ENCODE measurements around the gene SCNN1G.

SCNN1G gene

GRCh38 chr16:23206986-23207385 lies 24.4 kb downstream of the SCNN1G start:
- H3K4me3 ChIP-seq (ENCODE audit: low read depth, low read length) = no peak overlapping the region
- in situ Hi-C loops (cut with HindIII; ENCODE audit: low sequenced_read_pairs) = no loop called here
- no peak for TF ChIP-seq CTCF (IDR thresholded peaks at IDR 0.05; ENCODE audit: low read depth, low read length, missing control alignments)
- DNase-seq (ENCODE audit: low read depth) = no peak

- no peak overlapping the region for H3K4me3 ChIP-seq (ENCODE audit: low read depth, low read length)
- no peak for DNase-seq (ENCODE audit: low read depth)
- in situ Hi-C loops (cut with HindIII; ENCODE audit: low sequenced_read_pairs) = no loop called here
- no peak for TF ChIP-seq CTCF (IDR thresholded peaks at IDR 0.05; ENCODE audit: low read depth, low read length, missing control alignments)
Measured at GRCh38 chr16:23207485-23207884, 24.9 kb downstream of the SCNN1G start.

GRCh38 chr16:23209606-23210005 lies 27.1 kb downstream of the SCNN1G start:
- in situ Hi-C loops (cut with HindIII; ENCODE audit: low sequenced_read_pairs) = no loop called here
- TF ChIP-seq CTCF (IDR thresholded peaks at IDR 0.05; ENCODE audit: low read depth, low read length, missing control alignments) = no peak
- H3K4me3 ChIP-seq (ENCODE audit: low read depth, low read length) = no peak overlapping the region
- DNase-seq (ENCODE audit: low read depth) = no peak

GRCh38 chr16:23213831-23214230 lies 31.3 kb downstream of the SCNN1G start:
- DNase-seq (ENCODE audit: low read depth) = no peak
- H3K4me3 ChIP-seq (ENCODE audit: low read depth, low read length) = no peak overlapping the region
- no peak for TF ChIP-seq CTCF (IDR thresholded peaks at IDR 0.05; ENCODE audit: low read depth, low read length, missing control alignments)
- in situ Hi-C loops (cut with HindIII; ENCODE audit: low sequenced_read_pairs) = no loop called here

- no peak overlapping the region for H3K4me3 ChIP-seq (ENCODE audit: low read depth, low read length)
- TF ChIP-seq CTCF (IDR thresholded peaks at IDR 0.05; ENCODE audit: low read depth, low read length, missing control alignments) = no peak
- DNase-seq (ENCODE audit: low read depth) = no peak
- in situ Hi-C loops (cut with HindIII; ENCODE audit: low sequenced_read_pairs) = no loop called here
Measured at GRCh38 chr16:23214796-23215195, 32.3 kb downstream of the SCNN1G start.

GRCh38 chr16:23215435-23215834 lies 32.9 kb downstream of the SCNN1G start:
- DNase-seq (ENCODE audit: low read depth) = no peak
- H3K4me3 ChIP-seq (ENCODE audit: low read depth, low read length) = no peak overlapping the region
- in situ Hi-C loops (cut with HindIII; ENCODE audit: low sequenced_read_pairs) = no loop called here
- TF ChIP-seq CTCF (IDR thresholded peaks at IDR 0.05; ENCODE audit: low read depth, low read length, missing control alignments) = no peak
